Stimulated activated CD8-positive, alpha-beta memory T cell treated with anti-CD3 and anti-CD28 coated beads, Interleukin-7, amount 100 ng/mL, for 4 hours (primary cell): ENCODE measurements around the gene OR51L1.
"Not testable (repeated sequence)": the region's sequence is repeated elsewhere in the genome, so short reads cannot be mapped to it uniquely, and the experiment has no call there.

ENCODE experiments used
- DNase-seq, 2 donors: peaks; one replicate each; pipeline ENCODE4 v3.0.0-alpha.2; 2020; ENCODE audit warnings: low read depth in 2 of 2

Gene OR51L1

GRCh38 chr11:4994551-4994950, at the start of gene OR51L1:
OR51L1 (plus strand) TSS chr11:4994851; CDS start chr11:4998983, 4,132 bp downstream.
- DNase-seq: no peak

GRCh38 chr11:4947505-4947904, 47.1 kb upstream of the OR51L1 start, which contains the start of gene OR51A4:
OR51A4 (minus strand) TSS chr11:4947605; CDS start chr11:4947100, 505 bp downstream.
- no peak for DNase-seq

GRCh38 chr11:4955613-4956012, 39.0 kb upstream of the OR51L1 start, which contains the start of gene OR51A2:
OR51A2 (minus strand) TSS chr11:4955713; CDS start chr11:4955713, 0 bp downstream.
- DNase-seq: not testable (repeated sequence)

- no peak for DNase-seq
Measured at GRCh38 chr11:4957396-4957795, 37.3 kb upstream of the OR51L1 start.

- no peak for DNase-seq
Measured at GRCh38 chr11:4960877-4961276, 33.8 kb upstream of the OR51L1 start.

GRCh38 chr11:4962816-4963215, 31.8 kb upstream of the OR51L1 start:
- DNase-seq: no peak

- no peak for DNase-seq
Measured at GRCh38 chr11:4975436-4975835, 19.2 kb upstream of the OR51L1 start.

GRCh38 chr11:4979036-4979435, 15.6 kb upstream of the OR51L1 start:
- DNase-seq: no peak

- no peak for DNase-seq
Measured at GRCh38 chr11:4982678-4983077, 12.0 kb upstream of the OR51L1 start.

- DNase-seq: no peak
Measured at GRCh38 chr11:4983841-4984240, 10.8 kb upstream of the OR51L1 start.

GRCh38 chr11:4991060-4991459, 3.6 kb upstream of the OR51L1 start:
- DNase-seq: no peak

GRCh38 chr11:5004424-5005274, 10.0 kb downstream of the OR51L1 start:
- DNase-seq: no peak

GRCh38 chr11:5007561-5007960, 12.9 kb downstream of the OR51L1 start:
- no peak for DNase-seq

GRCh38 chr11:5011254-5011653, 16.6 kb downstream of the OR51L1 start:
- no peak for DNase-seq

GRCh38 chr11:5013012-5013411, 18.4 kb downstream of the OR51L1 start:
- no peak for DNase-seq

GRCh38 chr11:5021996-5022395, 27.3 kb downstream of the OR51L1 start:
- DNase-seq: no peak

GRCh38 chr11:5036669-5037068, 42.0 kb downstream of the OR51L1 start:
- no peak for DNase-seq

- DNase-seq: no peak
Measured at GRCh38 chr11:5037926-5038325, 43.3 kb downstream of the OR51L1 start.

- DNase-seq: no peak
Measured at GRCh38 chr11:5038341-5038740, 43.7 kb downstream of the OR51L1 start.

- no peak for DNase-seq
Measured at GRCh38 chr11:5040876-5041275, 46.2 kb downstream of the OR51L1 start.

- no peak for DNase-seq
Measured at GRCh38 chr11:5042091-5042490, 47.4 kb downstream of the OR51L1 start.

GRCh38 chr11:5043380-5043779, 48.7 kb downstream of the OR51L1 start:
- no peak for DNase-seq

- no peak for DNase-seq
Measured at GRCh38 chr11:5046226-5046625, 51.6 kb downstream of the OR51L1 start, which contains the start of gene OR52J3. OR52J3 (plus strand) TSS chr11:5046526; CDS start chr11:5046526, 0 bp downstream.
